Esophagus (tissue), 2 donors: Measurements from ENCODE around the gene EIPR1. TPM values are rescaled to one million over a fixed set of nuclear protein-coding genes. Genes with fewer than 3 reads are reported as not detected.
"Not testable (repeated sequence)": the region's sequence is repeated elsewhere in the genome, so short reads cannot be mapped to it uniquely, and the experiment has no call there.

Experiments used
- H3K27ac ChIP-seq, 2 donors: one replicate each; pipeline ENCODE4 v1.5.1; 2013; ENCODE audit warnings: low read depth in 2 of 2, mild to moderate bottlenecking in 2 of 2, inconsistent platforms in 1 of 2, low read length in 1 of 2, moderate library complexity in 1 of 2
- H3K27me3 ChIP-seq, 2 donors: one replicate each; pipeline ENCODE4 v1.6.1; 2013; ENCODE audit warnings: low read length in 2 of 2, control low read depth in 1 of 2, mild to moderate bottlenecking in 1 of 2; ENCODE audit not compliant: insufficient read depth in 2 of 2, control insufficient read depth in 1 of 2
- H3K36me3 ChIP-seq, 2 donors: one replicate each; pipeline ENCODE4 v1.6.1; 2013; ENCODE audit warnings: low read length in 1 of 2; ENCODE audit not compliant: control insufficient read depth in 2 of 2, insufficient read depth in 2 of 2
- H3K4me1 ChIP-seq, 2 donors: one replicate each; pipeline ENCODE4 v1.6.1; 2013; ENCODE audit warnings: low read length in 1 of 2; ENCODE audit not compliant: control insufficient read depth in 2 of 2, insufficient read depth in 2 of 2
- H3K4me3 ChIP-seq, 2 donors: one replicate each; pipeline ENCODE4 v1.5.1; 2013; ENCODE audit warnings: low read length in 2 of 2, mild to moderate bottlenecking in 2 of 2, low read depth in 1 of 2, moderate library complexity in 1 of 2
- H3K9me3 ChIP-seq, 2 donors: one replicate each; pipeline ENCODE4 v1.6.1; 2013; ENCODE audit warnings: mild to moderate bottlenecking in 2 of 2, low read depth in 1 of 2, low read length in 1 of 2, moderate library complexity in 1 of 2; ENCODE audit not compliant: control insufficient read depth in 2 of 2, insufficient read depth in 1 of 2
- WGBS, 2 donors: extraction: QIAGEN DNeasy Blood & Tissue Kit; methylation state at CpG; one replicate each; pipeline ENCODE4 v1.1.7; 2013; 5-methylcytosine and 5-hydroxymethylcytosine counted together
- polyA plus RNA-seq, 2 donors: library from polyadenylated mRNA; stranded (reverse); fragments of 200-250 nt; gene quantifications; one replicate each; pipeline ENCODE4 v1.2.3, GENCODE V29; 2013
- donor health status: healthy with polysubstance abuse.
- donor health status: Bipolar disorder and iron deficiency.

EIPR1 gene
- polyA plus RNA-seq, 2 donors, result 8.2 to 22.8 TPM

GRCh38 chr2:3200420-3200939 is 177.1 kb downstream of the EIPR1 start:
- Histone ChIP-seq H3K36me3 (peaks cover 0 to 10% of the 10 kb centered on the region in 2 donors), H3K9me3 (peaks cover 0 to 4% of the 10 kb centered on the region in 2 donors), H3K27ac (no peak overlapping the region), H3K4me1 (peaks cover 0 to 7% of the 10 kb centered on the region in 2 donors), H3K4me3 (no peak overlapping the region), H3K27me3 (no peaks in the 10 kb centered on the region)
- 68 to 72% methylated on average over 14 of the region's 14 CpGs for WGBS, 2 donors

- H3K27ac ChIP-seq, result no peak overlapping the region
- H3K36me3 ChIP-seq, result peaks cover 0 to 5% of the 10 kb centered on the region in 2 donors
- 83 to 85% methylated on average over 12 of the region's 12 CpGs for WGBS, 2 donors
- peaks cover 0 to 7% of the 10 kb centered on the region in 2 donors for H3K4me1 ChIP-seq
- H3K4me3 ChIP-seq, result no peak overlapping the region
- H3K27me3 ChIP-seq, result no peaks in the 10 kb centered on the region
- H3K9me3 ChIP-seq, result peaks cover 0 to 4% of the 10 kb centered on the region in 2 donors
Observed at GRCh38 chr2:3199627-3200345, 177.8 kb downstream of the EIPR1 start.

GRCh38 chr2:3198671-3199192 is 178.9 kb downstream of the EIPR1 start:
- H3K9me3 ChIP-seq, H3K36me3 ChIP-seq, H3K4me3 ChIP-seq, H3K27me3 ChIP-seq, H3K27ac ChIP-seq, H3K4me1 ChIP-seq: not testable (repeated sequence)
- WGBS, 2 donors, result 76 to 79% methylated on average over 9 of the region's 10 CpGs

GRCh38 chr2:3198119-3198518 is 179.5 kb downstream of the EIPR1 start:
- H3K9me3 ChIP-seq, result peaks cover 0 to 4% of the 10 kb centered on the region in 2 donors
- H3K4me1 ChIP-seq, result peaks cover 0 to 7% of the 10 kb centered on the region in 2 donors
- H3K27me3 ChIP-seq, result no peaks in the 10 kb centered on the region
- H3K36me3 ChIP-seq, result peaks cover 0 to 4% of the 10 kb centered on the region in 2 donors
- WGBS, 2 donors, result 96 to 97% methylated on average over 11 of the region's 11 CpGs
- H3K4me3 ChIP-seq, result no peak overlapping the region
- H3K27ac ChIP-seq, result no peak overlapping the region

GRCh38 chr2:3197308-3197707 is 180.3 kb downstream of the EIPR1 start:
- Histone ChIP-seq H3K4me1 (peaks cover 0 to 7% of the 10 kb centered on the region in 2 donors), H3K27ac (no peak overlapping the region), H3K4me3 (no peak overlapping the region), H3K36me3 (peaks cover 0 to 10% of the 10 kb centered on the region in 2 donors), H3K27me3 (no peaks in the 10 kb centered on the region), H3K9me3 (peaks cover 0 to 4% of the 10 kb centered on the region in 2 donors)
- WGBS, 2 donors, result 76 to 78% methylated on average over 12 of the region's 12 CpGs

GRCh38 chr2:3196716-3197115 is 180.9 kb downstream of the EIPR1 start:
- Histone ChIP-seq H3K4me1 (peaks cover 0 to 7% of the 10 kb centered on the region in 2 donors), H3K27ac (no peak overlapping the region), H3K9me3 (peaks cover 0 to 4% of the 10 kb centered on the region in 2 donors), H3K27me3 (no peaks in the 10 kb centered on the region), H3K4me3 (no peak overlapping the region), H3K36me3 (peaks cover 0 to 14% of the 10 kb centered on the region in 2 donors)
- WGBS, 2 donors, result 92 to 93% methylated on average over 16 of the region's 16 CpGs

- no peaks in the 10 kb centered on the region for H3K27me3 ChIP-seq
- peaks cover 0 to 7% of the 10 kb centered on the region in 2 donors for H3K4me1 ChIP-seq
- no peak overlapping the region for H3K4me3 ChIP-seq
- H3K27ac ChIP-seq, result no peak overlapping the region
- WGBS, 2 donors, result 79 to 82% methylated on average over 21 of the region's 21 CpGs
- H3K36me3 ChIP-seq, result peaks cover 0 to 15% of the 10 kb centered on the region in 2 donors
- peaks cover 0 to 4% of the 10 kb centered on the region in 2 donors for H3K9me3 ChIP-seq
Observed at GRCh38 chr2:3195641-3196476, 181.8 kb downstream of the EIPR1 start.

- Histone ChIP-seq H3K4me1 (peaks cover 0 to 3% of the 10 kb centered on the region in 2 donors), H3K4me3 (no peak overlapping the region), H3K36me3 (peaks cover 0 to 18% of the 10 kb centered on the region in 2 donors), H3K27me3 (no peaks in the 10 kb centered on the region), H3K9me3 (peaks cover 0 to 4% of the 10 kb centered on the region in 2 donors), H3K27ac (no peak overlapping the region)
- 97 to 98% methylated on average over 11 of the region's 11 CpGs for WGBS, 2 donors
Observed at GRCh38 chr2:3194828-3195227, 182.8 kb downstream of the EIPR1 start.
